Lower lobe of right lung (tissue), 2 donors: ENCODE measurements around the gene PNPLA7. TPM values are rescaled to one million over a fixed set of nuclear protein-coding genes. Genes with fewer than 3 reads are reported as not detected.

Source experiments
- ATAC-seq, 2 donors: fragments of 200-7000 bp; cut with Tn5 transposase; one replicate each; pipeline ENCODE4 v1.9.1; 2020 to 2022; ENCODE audit warnings: mild to moderate bottlenecking in 2 of 2, moderate library complexity in 2 of 2
- DNase-seq: peaks from one replicate; pipeline ENCODE4 v3.0.0-alpha.2; 2020
- H3K27ac ChIP-seq: fragments of 200-600 bp; one replicate; pipeline ENCODE4 v1.8.0; 2022
- H3K27me3 ChIP-seq: fragments of 200-600 bp; one replicate; pipeline ENCODE4 v1.8.0; 2022; ENCODE audit warnings: low read depth
- H3K36me3 ChIP-seq: fragments of 200-600 bp; one replicate; pipeline ENCODE4 v1.8.0; 2022; ENCODE audit warnings: mild to moderate bottlenecking
- H3K4me1 ChIP-seq: fragments of 200-600 bp; one replicate; pipeline ENCODE4 v1.8.0; 2022
- H3K4me3 ChIP-seq: fragments of 200-600 bp; one replicate; pipeline ENCODE4 v1.8.0; 2022; ENCODE audit warnings: mild to moderate bottlenecking
- H3K9me3 ChIP-seq: fragments of 200-600 bp; one replicate; pipeline ENCODE4 v1.8.0; 2022
- CTCF ChIP-seq: fragments of 200-600 bp; IDR thresholded peaks from one replicate; pipeline ENCODE4 v1.8.0; 2022; ENCODE audit warnings: antibody characterized with exemption, mild to moderate bottlenecking
- intact Hi-C: fragments of 100-400 bp; cut with DNase I; formaldehyde crosslinking; loops from one replicate; pipeline ENCODE4 v1.11.0; 2022
- total RNA-seq: library from RNA; stranded (reverse); fragmentation: NEBNext Ultra II Directional; extraction: Animal tissue kit (Norgen Biotek cat#: 25700); gene quantifications from one replicate; pipeline ENCODE4 v1.2.1, GENCODE V29; 2021
- donor health status: DM: no; HTN: yes; CAD: no; lungs with severe emphysema.

The PNPLA7 gene
- total RNA-seq, 1 donor from 2014 or later, result 12.2 TPM

GRCh38 chr9:137478962-137479861 is 71.0 kb downstream of the PNPLA7 start:
- Histone ChIP-seq H3K27me3 (no peaks in the 10 kb centered on the region), H3K27ac (no peak overlapping the region), H3K9me3 (peaks cover 17% of the 10 kb centered on the region), H3K4me1 (peaks cover 5% of the 10 kb centered on the region), H3K4me3 (no peak overlapping the region), H3K36me3 (no peaks in the 10 kb centered on the region)
- intact Hi-C loops, result no loop called here
- DNase-seq (no peak), ATAC-seq (peak; percentile 13 to 30)
- TF ChIP-seq CTCF, result no peak

GRCh38 chr9:137478613-137478961 is 71.6 kb downstream of the PNPLA7 start:
- H3K4me1 ChIP-seq, result peaks cover 5% of the 10 kb centered on the region
- intact Hi-C loops, result no loop called here

GRCh38 chr9:137477778-137478612 is 72.2 kb downstream of the PNPLA7 start:
- H3K4me1 ChIP-seq, result peaks cover 5% of the 10 kb centered on the region
- no peaks in the 10 kb centered on the region for H3K36me3 ChIP-seq
- no peak for TF ChIP-seq CTCF
- ATAC-seq (peak in 1 of 2 donors; percentile 20), DNase-seq (no peak)
- H3K9me3 ChIP-seq, result peaks cover 17% of the 10 kb centered on the region
- no peak overlapping the region for H3K4me3 ChIP-seq
- no peaks in the 10 kb centered on the region for H3K27me3 ChIP-seq
- intact Hi-C loops, result no loop called here
- H3K27ac ChIP-seq, result no peak overlapping the region

More at GRCh38 chr9:137478613-137478961, 71.6 kb downstream of the PNPLA7 start:
- no peak overlapping the region for H3K27ac ChIP-seq
- peaks cover 17% of the 10 kb centered on the region for H3K9me3 ChIP-seq
- H3K36me3 ChIP-seq, result no peaks in the 10 kb centered on the region
- no peak overlapping the region for H3K4me3 ChIP-seq
- H3K27me3 ChIP-seq, result no peaks in the 10 kb centered on the region
- ATAC-seq (no peak), DNase-seq (no peak)
- no peak for TF ChIP-seq CTCF

- DNase-seq, result no peak
- H3K4me1 ChIP-seq, result peaks cover 3% of the 10 kb centered on the region
- no peak for ATAC-seq
Measured at GRCh38 chr9:137476856-137477255, 73.3 kb downstream of the PNPLA7 start.

More at GRCh38 chr9:137476856-137477255, 73.3 kb downstream of the PNPLA7 start:
- no peak overlapping the region for H3K4me3 ChIP-seq
- no peaks in the 10 kb centered on the region for H3K27me3 ChIP-seq
- intact Hi-C loops, result no loop called here
- no peak overlapping the region for H3K27ac ChIP-seq
- no peaks in the 10 kb centered on the region for H3K36me3 ChIP-seq
- TF ChIP-seq CTCF, result no peak
- H3K9me3 ChIP-seq, result peaks cover 17% of the 10 kb centered on the region
